HEK293 (cell line): ENCODE measurements around the gene TTLL13.

Experiments
- CTCF ChIA-PET: fragments of 350-600 bp; formaldehyde crosslinking; extraction: SDS; loops from one replicate; lab custom pipeline; 2021; ENCODE audit warnings: antibody characterized with exemption; lab: Yijun Ruan, JAX
- POLR2A ChIA-PET: fragments of 300-600 bp; formaldehyde crosslinking; extraction: SDS; loops from one replicate; lab custom pipeline; 2020; ENCODE audit warnings: antibody characterized with exemption, inconsistent platforms; lab: Yijun Ruan, JAX
- H3K27ac ChIP-seq: fragments of 200-500 bp; sonication (Bioruptor generic); 2 replicates; pipeline ENCODE4 v1.5.1; 2014; ENCODE audit warnings: low read depth, low read length, control low read depth, inconsistent platforms; ENCODE audit errors: extremely low read depth
- H3K36me3 ChIP-seq, 2 experiments: fragments of 200-500 bp in 1 of 2; sonication (Bioruptor generic) in 1 of 2; 1 replicate in 1 of 2; 2 replicates in 1 of 2; pipeline ENCODE4 v1.5.1; 2014 to 2017; ENCODE audit warnings: inconsistent platforms in 2 of 2, low read length in 2 of 2; ENCODE audit not compliant: control insufficient read depth in 2 of 2, insufficient read depth in 1 of 2
- H3K4me1 ChIP-seq: fragments of 200-500 bp; sonication (Bioruptor generic); 2 replicates; pipeline ENCODE4 v1.5.1; 2014; ENCODE audit warnings: mild to moderate bottlenecking, low read length, inconsistent platforms; ENCODE audit not compliant: control insufficient read depth, insufficient read depth
- H3K4me3 ChIP-seq: 2 replicates; pipeline ENCODE4 v1.5.1; 2011; ENCODE audit warnings: low read depth, mild to moderate bottlenecking, control low read depth, low read length, moderate library complexity
- H3K9me3 ChIP-seq: fragments of 200-500 bp; sonication (Bioruptor generic); 2 replicates; pipeline ENCODE4 v1.5.1; 2014; ENCODE audit warnings: low read depth, low read length, inconsistent platforms; ENCODE audit not compliant: control insufficient read depth, insufficient read depth
- GLI4 ChIP-seq: fragments of 450-650 bp; formaldehyde crosslinking; IDR thresholded peaks from 2 replicates; pipeline ENCODE4 v1.5.1; 2016; ENCODE audit warnings: missing biosample characterization, missing genetic modification characterization
- KLF10 ChIP-seq: fragments of 450-650 bp; IDR thresholded peaks from 2 replicates; pipeline ENCODE4 v1.5.1; 2018; ENCODE audit warnings: missing biosample characterization, mild to moderate bottlenecking, missing genetic modification characterization
- SCRT2 ChIP-seq: fragments of 450-650 bp; formaldehyde crosslinking; IDR thresholded peaks from 2 replicates; pipeline ENCODE4 v1.5.1; 2016; ENCODE audit warnings: missing biosample characterization, missing genetic modification characterization
- YY1 ChIP-seq: fragments of 450-650 bp; formaldehyde crosslinking; IDR thresholded peaks from 2 replicates; pipeline ENCODE4 v1.5.1; 2018; ENCODE audit warnings: missing biosample characterization, missing genetic modification characterization
- ZBTB17 ChIP-seq: fragments of 450-650 bp; formaldehyde crosslinking; IDR thresholded peaks from 2 replicates; pipeline ENCODE4 v1.5.1; 2016; ENCODE audit warnings: missing biosample characterization, missing genetic modification characterization
- ZBTB20 ChIP-seq: fragments of 450-650 bp; formaldehyde crosslinking; IDR thresholded peaks from 2 replicates; pipeline ENCODE4 v1.5.1; 2016; ENCODE audit warnings: missing biosample characterization, missing genetic modification characterization
- ZBTB8A ChIP-seq: fragments of 450-650 bp; formaldehyde crosslinking; IDR thresholded peaks from 2 replicates; pipeline ENCODE4 v1.5.1; 2016; ENCODE audit warnings: missing biosample characterization, missing genetic modification characterization
- ZNF10 ChIP-seq: fragments of 450-650 bp; formaldehyde crosslinking; IDR thresholded peaks from 2 replicates; pipeline ENCODE4 v1.5.1; 2017; ENCODE audit warnings: missing biosample characterization, missing genetic modification characterization
- ZNF112 ChIP-seq: fragments of 450-650 bp; formaldehyde crosslinking; IDR thresholded peaks from 2 replicates; pipeline ENCODE4 v1.5.0; 2017; ENCODE audit warnings: missing biosample characterization, missing genetic modification characterization
- ZNF133 ChIP-seq: fragments of 450-650 bp; formaldehyde crosslinking; IDR thresholded peaks from 2 replicates; pipeline ENCODE4 v1.5.1; 2016; ENCODE audit warnings: missing biosample characterization, missing genetic modification characterization
- ZNF2 ChIP-seq: fragments of 450-650 bp; formaldehyde crosslinking; IDR thresholded peaks from 2 replicates; pipeline ENCODE4 v1.5.1; 2016; ENCODE audit warnings: missing biosample characterization, missing genetic modification characterization
- ZNF311 ChIP-seq: fragments of 450-650 bp; formaldehyde crosslinking; IDR thresholded peaks from 2 replicates; pipeline ENCODE4 v1.5.1; 2017; ENCODE audit warnings: missing biosample characterization, missing genetic modification characterization, borderline replicate concordance
- ZNF350 ChIP-seq: fragments of 450-650 bp; formaldehyde crosslinking; IDR thresholded peaks from 2 replicates; pipeline ENCODE4 v1.5.0; 2017; ENCODE audit warnings: missing biosample characterization, mild to moderate bottlenecking, missing genetic modification characterization
- ZNF433 ChIP-seq: fragments of 450-650 bp; formaldehyde crosslinking; IDR thresholded peaks from 2 replicates; pipeline ENCODE4 v1.5.1; 2016; ENCODE audit warnings: missing biosample characterization, missing genetic modification characterization, low read depth
- ZNF555 ChIP-seq: fragments of 450-650 bp; formaldehyde crosslinking; conservative IDR thresholded peaks from 2 replicates; pipeline ENCODE4 v1.5.1; 2017; ENCODE audit warnings: missing biosample characterization, mild to moderate bottlenecking, missing genetic modification characterization, inconsistent platforms
- ZNF561 ChIP-seq: fragments of 450-650 bp; IDR thresholded peaks from 2 replicates; pipeline ENCODE4 v1.5.1; 2018; ENCODE audit warnings: missing biosample characterization, missing genetic modification characterization, borderline replicate concordance
- ZNF571 ChIP-seq: fragments of 450-650 bp; formaldehyde crosslinking; IDR thresholded peaks from 2 replicates; pipeline ENCODE4 v1.5.0; 2017; ENCODE audit warnings: missing biosample characterization, missing genetic modification characterization
- ZNF600 ChIP-seq: fragments of 450-650 bp; formaldehyde crosslinking; IDR thresholded peaks from 2 replicates; pipeline ENCODE4 v1.5.1; 2016; ENCODE audit warnings: missing biosample characterization, missing genetic modification characterization
- ZNF768 ChIP-seq: fragments of 450-650 bp; formaldehyde crosslinking; IDR thresholded peaks from 2 replicates; pipeline ENCODE4 v1.5.1; 2018; ENCODE audit warnings: missing biosample characterization, mild to moderate bottlenecking, missing genetic modification characterization
- TF ChIP-seq, protein P1 (sequence below): fragments of 450-650 bp; formaldehyde crosslinking; IDR thresholded peaks from 2 replicates; pipeline ENCODE4 v1.5.1; 2016; ENCODE audit warnings: missing biosample characterization, missing genetic modification characterization
- TF ChIP-seq, protein P2 (sequence below): fragments of 450-650 bp; formaldehyde crosslinking; IDR thresholded peaks from 2 replicates; pipeline ENCODE4 v1.5.1; 2016; ENCODE audit warnings: missing biosample characterization, missing genetic modification characterization, borderline replicate concordance
- TF ChIP-seq, protein P3 (sequence below): sonication (generic); formaldehyde crosslinking; IDR thresholded peaks from 2 replicates; pipeline ENCODE4 v1.8.1; 2022; ENCODE audit warnings: mild to moderate bottlenecking, moderate library complexity, missing genetic modification reagents
- TF ChIP-seq, protein P4 (sequence below): fragments of 450-650 bp; formaldehyde crosslinking; IDR thresholded peaks from 2 replicates; pipeline ENCODE4 v1.5.1; 2017; ENCODE audit warnings: missing biosample characterization, missing genetic modification characterization
- TF ChIP-seq, protein P5 (sequence below): fragments of 450-650 bp; formaldehyde crosslinking; IDR thresholded peaks from 2 replicates; pipeline ENCODE4 v1.5.1; 2017; ENCODE audit warnings: missing biosample characterization, missing genetic modification characterization

The TTLL13 gene

DNA sequence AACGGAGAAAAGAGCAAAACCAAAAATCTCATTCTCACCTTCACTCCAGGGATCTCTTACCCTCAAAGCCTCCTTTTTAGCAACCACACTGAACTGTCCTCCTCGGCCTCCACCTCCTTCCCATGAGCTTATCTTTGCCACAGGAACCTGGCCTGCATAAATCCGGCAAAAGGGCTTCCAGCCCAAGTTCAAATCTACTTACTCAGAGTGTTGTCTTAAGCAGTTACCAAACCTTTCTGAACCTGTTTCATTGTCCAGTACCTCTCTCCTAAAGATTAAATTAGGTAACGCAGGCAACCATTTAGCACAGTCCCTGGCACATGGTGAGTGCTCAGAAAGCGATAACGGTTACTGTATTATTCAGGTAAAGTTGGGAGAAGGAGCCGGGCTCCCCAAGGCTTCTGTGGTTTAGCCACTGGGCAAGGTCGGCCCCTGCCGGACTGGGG lies 16.4 kb upstream of the TTLL13 start (continued):
- TF ChIP-seq, protein P1, sequence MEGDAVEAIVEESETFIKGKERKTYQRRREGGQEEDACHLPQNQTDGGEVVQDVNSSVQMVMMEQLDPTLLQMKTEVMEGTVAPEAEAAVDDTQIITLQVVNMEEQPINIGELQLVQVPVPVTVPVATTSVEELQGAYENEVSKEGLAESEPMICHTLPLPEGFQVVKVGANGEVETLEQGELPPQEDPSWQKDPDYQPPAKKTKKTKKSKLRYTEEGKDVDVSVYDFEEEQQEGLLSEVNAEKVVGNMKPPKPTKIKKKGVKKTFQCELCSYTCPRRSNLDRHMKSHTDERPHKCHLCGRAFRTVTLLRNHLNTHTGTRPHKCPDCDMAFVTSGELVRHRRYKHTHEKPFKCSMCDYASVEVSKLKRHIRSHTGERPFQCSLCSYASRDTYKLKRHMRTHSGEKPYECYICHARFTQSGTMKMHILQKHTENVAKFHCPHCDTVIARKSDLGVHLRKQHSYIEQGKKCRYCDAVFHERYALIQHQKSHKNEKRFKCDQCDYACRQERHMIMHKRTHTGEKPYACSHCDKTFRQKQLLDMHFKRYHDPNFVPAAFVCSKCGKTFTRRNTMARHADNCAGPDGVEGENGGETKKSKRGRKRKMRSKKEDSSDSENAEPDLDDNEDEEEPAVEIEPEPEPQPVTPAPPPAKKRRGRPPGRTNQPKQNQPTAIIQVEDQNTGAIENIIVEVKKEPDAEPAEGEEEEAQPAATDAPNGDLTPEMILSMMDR (tag by site-specific recombination) = no peak
- TF ChIP-seq ZNF555 (no peak), ZBTB17 (tag by site-specific recombination) (no peak)

DNA sequence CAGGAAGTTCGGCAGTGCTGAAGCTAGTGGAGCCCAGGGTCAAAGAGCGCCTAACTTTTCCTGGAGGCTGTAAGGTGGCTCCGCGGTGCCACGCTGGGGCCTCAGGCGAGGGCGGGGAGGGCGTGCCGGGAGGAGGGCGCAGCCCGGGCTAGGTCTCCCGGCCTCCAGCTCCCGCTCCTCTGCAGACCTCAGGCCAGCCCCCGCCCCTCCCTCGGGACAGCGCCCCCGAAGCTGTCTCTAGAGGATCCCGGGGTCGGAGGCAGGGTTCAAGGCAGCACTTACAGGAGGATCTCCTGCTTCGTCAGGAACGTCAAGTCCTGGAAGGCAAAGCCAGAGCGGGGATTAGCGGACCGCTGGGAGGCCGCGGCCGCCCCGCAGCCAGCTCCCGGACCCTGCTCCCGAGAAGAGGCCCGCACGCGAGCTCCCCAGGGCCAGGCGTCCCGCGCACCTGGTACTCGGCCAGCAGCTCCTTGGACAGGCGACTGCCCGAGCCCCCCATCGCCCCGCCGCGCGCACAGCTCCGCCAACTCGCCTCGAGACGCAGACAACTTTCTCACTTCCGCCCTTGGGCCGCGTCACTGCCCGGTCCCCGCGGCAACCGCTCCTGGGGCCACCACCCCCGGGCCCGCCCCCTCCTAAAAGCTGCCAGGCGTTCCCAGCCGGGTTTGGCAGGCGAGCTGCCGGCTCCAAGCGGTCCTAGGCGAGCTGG lies 15.8 kb upstream of the TTLL13 start, which contains the start of gene CIB1:
Gene CIB1, minus strand, starts transcription at position 555 of the 709 bp plus-strand sequence. Its CDS starts 56 bp downstream, at position 499.
- CTCF ChIA-PET = interaction anchor here (0.7 to 4.8 kb wide), 13 partner anchors 13 to 414 kb away, joined by 3 to 38 read pairs (median 4); partner anchors contain the start of gene TTLL13
- H3K27ac ChIP-seq = peak within 1 kb of the TSS; percentile 47; the same call in 1 of the 2 replicates
- peaks cover 18 to 47% of the 10 kb centered on the region in 2 experiments; a peak in 2 of 3 replicates for H3K36me3 ChIP-seq
- H3K4me3 ChIP-seq = peak within 1 kb of the TSS; percentile 74
- no peaks in the 10 kb centered on the region for H3K9me3 ChIP-seq
- no peaks in the 10 kb centered on the region for H3K4me1 ChIP-seq
- POLR2A ChIA-PET = interaction anchor here (0.5 to 3.0 kb wide), 30 partner anchors 9 to 721 kb away, joined by 3 to 38 read pairs (median 4); partner anchors contain the start of genes AP3S2, IDH2, IQGAP1 and NGRN
- TF ChIP-seq ZNF600 (tag by site-specific recombination) (peak; percentile 84), SCRT2 (tag by site-specific recombination) (no peak), ZNF571 (tag by site-specific recombination) (no peak), ZNF433 (tag by site-specific recombination) (no peak), ZNF2 (tag by site-specific recombination) (peak; percentile 20; the same call in 1 of the 2 replicates), ZNF768 (tag by site-specific recombination) (no peak), GLI4 (tag by site-specific recombination) (0 out of 2 replicates have a peak, but pooled peaks have one; percentile 67), ZNF133 (no peak), ZNF311 (tag by site-specific recombination) (no peak), YY1 (tag by site-specific recombination) (peak; percentile 33; the same call in 1 of the 2 replicates), ZNF561 (tag by site-specific recombination) (peak; percentile 38; the same call in 1 of the 2 replicates), ZNF350 (tag by site-specific recombination) (no peak), ZNF112 (no peak), ZNF10 (tag by site-specific recombination) (0 out of 2 replicates have a peak, but pooled peaks have one; percentile 7), KLF10 (tag by site-specific recombination) (peak; percentile 94), ZBTB20 (tag by site-specific recombination) (peak; percentile 62; the same call in 1 of the 2 replicates), ZBTB8A (tag by site-specific recombination) (peak; percentile 77)
- TF ChIP-seq, protein P2, sequence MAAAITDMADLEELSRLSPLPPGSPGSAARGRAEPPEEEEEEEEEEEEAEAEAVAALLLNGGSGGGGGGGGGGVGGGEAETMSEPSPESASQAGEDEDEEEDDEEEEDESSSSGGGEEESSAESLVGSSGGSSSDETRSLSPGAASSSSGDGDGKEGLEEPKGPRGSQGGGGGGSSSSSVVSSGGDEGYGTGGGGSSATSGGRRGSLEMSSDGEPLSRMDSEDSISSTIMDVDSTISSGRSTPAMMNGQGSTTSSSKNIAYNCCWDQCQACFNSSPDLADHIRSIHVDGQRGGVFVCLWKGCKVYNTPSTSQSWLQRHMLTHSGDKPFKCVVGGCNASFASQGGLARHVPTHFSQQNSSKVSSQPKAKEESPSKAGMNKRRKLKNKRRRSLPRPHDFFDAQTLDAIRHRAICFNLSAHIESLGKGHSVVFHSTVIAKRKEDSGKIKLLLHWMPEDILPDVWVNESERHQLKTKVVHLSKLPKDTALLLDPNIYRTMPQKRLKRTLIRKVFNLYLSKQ = no peak
- TF ChIP-seq, protein P1 (tag by site-specific recombination) = peak; percentile 81
- TF ChIP-seq, protein P3, sequence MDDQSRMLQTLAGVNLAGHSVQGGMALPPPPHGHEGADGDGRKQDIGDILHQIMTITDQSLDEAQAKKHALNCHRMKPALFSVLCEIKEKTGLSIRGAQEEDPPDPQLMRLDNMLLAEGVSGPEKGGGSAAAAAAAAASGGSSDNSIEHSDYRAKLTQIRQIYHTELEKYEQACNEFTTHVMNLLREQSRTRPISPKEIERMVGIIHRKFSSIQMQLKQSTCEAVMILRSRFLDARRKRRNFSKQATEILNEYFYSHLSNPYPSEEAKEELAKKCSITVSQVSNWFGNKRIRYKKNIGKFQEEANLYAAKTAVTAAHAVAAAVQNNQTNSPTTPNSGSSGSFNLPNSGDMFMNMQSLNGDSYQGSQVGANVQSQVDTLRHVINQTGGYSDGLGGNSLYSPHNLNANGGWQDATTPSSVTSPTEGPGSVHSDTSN = peak; percentile 46
- TF ChIP-seq, protein P4, sequence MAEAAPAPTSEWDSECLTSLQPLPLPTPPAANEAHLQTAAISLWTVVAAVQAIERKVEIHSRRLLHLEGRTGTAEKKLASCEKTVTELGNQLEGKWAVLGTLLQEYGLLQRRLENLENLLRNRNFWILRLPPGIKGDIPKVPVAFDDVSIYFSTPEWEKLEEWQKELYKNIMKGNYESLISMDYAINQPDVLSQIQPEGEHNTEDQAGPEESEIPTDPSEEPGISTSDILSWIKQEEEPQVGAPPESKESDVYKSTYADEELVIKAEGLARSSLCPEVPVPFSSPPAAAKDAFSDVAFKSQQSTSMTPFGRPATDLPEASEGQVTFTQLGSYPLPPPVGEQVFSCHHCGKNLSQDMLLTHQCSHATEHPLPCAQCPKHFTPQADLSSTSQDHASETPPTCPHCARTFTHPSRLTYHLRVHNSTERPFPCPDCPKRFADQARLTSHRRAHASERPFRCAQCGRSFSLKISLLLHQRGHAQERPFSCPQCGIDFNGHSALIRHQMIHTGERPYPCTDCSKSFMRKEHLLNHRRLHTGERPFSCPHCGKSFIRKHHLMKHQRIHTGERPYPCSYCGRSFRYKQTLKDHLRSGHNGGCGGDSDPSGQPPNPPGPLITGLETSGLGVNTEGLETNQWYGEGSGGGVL (tag by site-specific recombination) = peak; percentile 42; the same call in 1 of the 2 replicates
- TF ChIP-seq, protein P5, sequence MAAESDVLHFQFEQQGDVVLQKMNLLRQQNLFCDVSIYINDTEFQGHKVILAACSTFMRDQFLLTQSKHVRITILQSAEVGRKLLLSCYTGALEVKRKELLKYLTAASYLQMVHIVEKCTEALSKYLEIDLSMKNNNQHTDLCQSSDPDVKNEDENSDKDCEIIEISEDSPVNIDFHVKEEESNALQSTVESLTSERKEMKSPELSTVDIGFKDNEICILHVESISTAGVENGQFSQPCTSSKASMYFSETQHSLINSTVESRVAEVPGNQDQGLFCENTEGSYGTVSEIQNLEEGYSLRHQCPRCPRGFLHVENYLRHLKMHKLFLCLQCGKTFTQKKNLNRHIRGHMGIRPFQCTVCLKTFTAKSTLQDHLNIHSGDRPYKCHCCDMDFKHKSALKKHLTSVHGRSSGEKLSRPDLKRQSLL (tag by site-specific recombination) = 0 out of 2 replicates have a peak, but pooled peaks have one; percentile 12
